DLD1 (cell line): ENCODE measurements around the gene METTL14.

ENCODE experiments used
- in situ Hi-C: cut with HindIII; loops from 2 replicates; pipeline ENCODE4 v1.10.0; 2017; ENCODE audit warnings: low sequenced_read_pairs

METTL14 gene

GRCh38 chr4:118756958-118757357, 71.8 kb downstream of the METTL14 start:
- in situ Hi-C loops: no loop called here

DNA sequence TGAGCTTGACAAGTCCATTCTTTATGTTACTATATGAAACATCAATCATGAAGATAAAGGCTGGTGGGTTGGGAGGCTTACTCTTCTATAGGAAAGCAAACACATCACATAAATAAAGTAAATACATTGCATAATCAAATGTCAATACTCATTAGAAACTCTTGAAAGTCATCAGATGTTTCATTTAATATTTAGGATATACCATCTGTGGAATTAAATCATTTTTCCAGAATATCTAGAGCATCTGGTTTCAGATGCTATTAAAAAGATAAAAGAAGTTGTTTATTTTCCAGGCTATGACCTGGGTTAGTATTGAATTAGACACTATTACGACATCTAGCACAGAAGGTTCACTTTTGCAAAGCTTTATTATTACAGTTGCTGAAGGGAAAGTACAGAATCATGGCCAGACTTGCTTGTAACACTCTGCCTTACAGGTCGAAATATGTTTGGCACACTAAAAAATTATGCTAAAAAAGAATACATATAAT, 72.6 kb downstream of the METTL14 start:
- in situ Hi-C loops: no loop called here

GRCh38 chr4:118758293-118758692, 73.1 kb downstream of the METTL14 start:
- in situ Hi-C loops: no loop called here

DNA sequence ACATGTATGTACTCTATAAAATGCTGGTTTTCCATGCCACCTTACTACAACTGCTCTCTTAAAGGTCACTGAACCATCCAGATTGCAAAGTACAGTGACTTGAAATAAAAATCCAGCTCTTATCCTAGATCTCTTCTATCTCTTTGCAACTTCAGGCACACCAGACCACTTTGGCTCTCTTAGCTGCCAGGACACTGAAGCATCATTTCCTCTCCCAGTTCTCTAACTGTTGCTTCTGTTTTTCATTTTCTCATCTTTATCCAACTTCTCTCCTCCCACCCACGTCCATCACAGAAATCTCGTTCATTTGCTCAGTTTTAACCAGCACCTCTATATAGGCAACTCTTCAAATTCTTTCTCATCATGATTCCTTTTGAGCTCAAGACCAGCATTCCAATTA, 74.3 kb downstream of the METTL14 start:
- in situ Hi-C loops: no loop called here

GRCh38 chr4:118760092-118760491, 74.9 kb downstream of the METTL14 start:
- in situ Hi-C loops: no loop called here

DNA sequence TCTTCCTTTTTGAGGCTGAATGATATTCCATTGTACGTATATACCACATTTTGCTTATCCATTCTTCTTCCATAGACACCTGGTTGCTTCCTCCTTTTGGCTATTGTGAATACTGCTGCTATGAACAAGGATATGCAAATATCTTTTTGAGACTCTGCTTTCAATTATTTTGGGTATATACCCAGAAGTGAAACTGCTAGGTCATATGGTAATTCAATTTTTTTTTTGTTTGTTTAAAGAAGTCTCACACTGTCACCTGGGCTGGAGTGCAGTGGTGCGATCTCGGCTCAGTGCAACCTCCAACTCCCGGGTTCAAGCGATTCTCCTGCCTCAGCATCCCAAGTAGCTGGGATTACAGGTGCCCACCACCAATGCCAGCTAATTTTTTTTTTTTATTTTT, 75.3 kb downstream of the METTL14 start:
- in situ Hi-C loops: no loop called here

DNA sequence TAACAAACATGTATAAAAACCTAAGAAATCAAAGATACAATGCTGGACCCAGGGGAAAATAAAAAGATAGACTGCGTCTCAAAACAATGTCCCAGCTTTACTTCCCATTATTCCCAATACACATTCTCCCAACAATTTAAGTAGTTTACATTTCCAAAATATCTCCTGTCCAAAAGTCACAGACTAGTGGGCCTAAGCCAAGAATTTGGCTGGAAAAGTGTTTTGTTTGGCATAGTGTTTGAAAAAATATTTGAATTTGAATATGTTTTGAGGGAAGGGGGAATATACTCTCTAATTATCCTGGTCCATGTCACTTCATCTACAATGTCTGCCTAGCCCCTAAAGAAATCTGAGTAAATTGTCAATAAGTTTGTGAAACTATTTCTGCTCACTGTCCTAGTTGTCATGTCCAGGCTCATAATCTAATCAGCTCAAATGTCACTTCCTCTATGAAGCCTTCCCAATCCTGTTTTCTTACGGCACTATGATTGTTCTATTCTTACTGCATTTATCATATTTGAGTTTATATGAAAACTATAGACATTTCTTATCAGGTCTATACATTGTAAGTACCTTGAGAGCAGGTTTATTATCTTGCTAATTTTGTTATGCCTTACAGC, 76.3 kb downstream of the METTL14 start:
- in situ Hi-C loops: no loop called here

DNA sequence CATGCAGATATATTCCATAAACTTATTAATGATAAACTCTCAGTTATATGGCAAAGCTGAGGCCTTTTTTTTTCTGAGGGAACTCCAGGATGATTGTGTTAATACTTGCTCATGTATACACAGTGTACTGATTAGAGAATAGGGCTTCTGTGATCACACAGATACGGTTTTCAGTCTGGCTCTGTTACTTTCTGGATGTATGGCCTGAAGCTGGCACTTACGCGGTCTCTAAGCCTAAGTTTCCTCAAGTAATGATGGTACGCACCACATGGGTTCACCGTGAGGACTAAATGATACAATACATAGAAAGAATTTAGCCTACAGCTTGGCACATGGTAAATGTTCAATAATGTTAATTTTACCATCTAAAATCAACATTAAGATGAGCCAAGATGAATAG, 77.0 kb downstream of the METTL14 start:
- in situ Hi-C loops: no loop called here

- in situ Hi-C loops: no loop called here
Observed at GRCh38 chr4:118762730-118763477, 77.7 kb downstream of the METTL14 start.
